MCF 10A (cell line): ENCODE data around the gene C20orf144. TPM values are rescaled to one million over a fixed set of nuclear protein-coding genes. Genes with fewer than 3 reads are reported as not detected.

ENCODE experiments used
- BruUV-seq: library from RNA; stranded (reverse); fragments of 400-500 nt; replicated peaks from 2 replicates; lab custom pipeline; 2021; lab: Mats Ljungman, UMichigan
- CTCF ChIA-PET: fragments of 300-600 bp; sonication (Branson Sonifier 250); formaldehyde crosslinking; extraction: SDS; loops from one replicate; lab custom pipeline; 2021; ENCODE audit warnings: antibody characterized with exemption, inconsistent platforms; lab: Yijun Ruan, JAX
- POLR2A ChIA-PET: fragments of 300-600, 350-650 bp; sonication (Branson Sonifier 250); formaldehyde crosslinking; extraction: SDS; loops from one replicate; lab custom pipeline; 2020; ENCODE audit warnings: antibody characterized with exemption, inconsistent platforms; lab: Yijun Ruan, JAX
- DNase-seq: peaks from one replicate; pipeline ENCODE4 v3.0.0-alpha.2; 2018; ENCODE audit not compliant: unreplicated experiment
- H3K27ac Mint-ChIP-seq: one replicate; pipeline ENCODE4 v1.8.0; 2022; ENCODE audit warnings: mild to moderate bottlenecking, low read depth, mixed read lengths; ENCODE audit not compliant: unreplicated experiment
- H3K27me3 Mint-ChIP-seq: one replicate; pipeline ENCODE4 v1.8.0; 2022; ENCODE audit warnings: mixed read lengths; ENCODE audit not compliant: insufficient read depth, unreplicated experiment
- H3K36me3 Mint-ChIP-seq: one replicate; pipeline ENCODE4 v1.8.0; 2022; ENCODE audit warnings: mild to moderate bottlenecking, moderate library complexity, mixed read lengths; ENCODE audit not compliant: insufficient read depth, unreplicated experiment
- H3K4me1 Mint-ChIP-seq: one replicate; pipeline ENCODE4 v1.8.0; 2022; ENCODE audit warnings: mixed read lengths; ENCODE audit not compliant: insufficient read depth, unreplicated experiment
- H3K4me3 Mint-ChIP-seq: one replicate; pipeline ENCODE4 v1.8.0; 2022; ENCODE audit warnings: mild to moderate bottlenecking, moderate library complexity, mixed read lengths; ENCODE audit not compliant: unreplicated experiment
- H3K9me3 Mint-ChIP-seq: one replicate; pipeline ENCODE4 v1.8.0; 2022; ENCODE audit warnings: mixed read lengths; ENCODE audit not compliant: unreplicated experiment
- intact Hi-C: fragments of 100-400 bp; cut with micrococcal nuclease; formaldehyde crosslinking; loops from 2 replicates; pipeline ENCODE4 v1.14.1; 2022
- total RNA-seq: library from RNA; stranded (reverse); gene quantifications from 2 replicates; pipeline ENCODE4 v1.2.3, GENCODE V29; 2022
- TF ChIP-seq, protein P1 (sequence below): fragments of 200-600 bp; IDR thresholded peaks from one replicate; pipeline ENCODE4 v1.8.0; 2022; ENCODE audit warnings: antibody characterized with exemption, mild to moderate bottlenecking; ENCODE audit not compliant: unreplicated experiment

Gene C20orf144
- total RNA-seq, 1 experiment from 2014 or later: 0.21 TPM

DNA sequence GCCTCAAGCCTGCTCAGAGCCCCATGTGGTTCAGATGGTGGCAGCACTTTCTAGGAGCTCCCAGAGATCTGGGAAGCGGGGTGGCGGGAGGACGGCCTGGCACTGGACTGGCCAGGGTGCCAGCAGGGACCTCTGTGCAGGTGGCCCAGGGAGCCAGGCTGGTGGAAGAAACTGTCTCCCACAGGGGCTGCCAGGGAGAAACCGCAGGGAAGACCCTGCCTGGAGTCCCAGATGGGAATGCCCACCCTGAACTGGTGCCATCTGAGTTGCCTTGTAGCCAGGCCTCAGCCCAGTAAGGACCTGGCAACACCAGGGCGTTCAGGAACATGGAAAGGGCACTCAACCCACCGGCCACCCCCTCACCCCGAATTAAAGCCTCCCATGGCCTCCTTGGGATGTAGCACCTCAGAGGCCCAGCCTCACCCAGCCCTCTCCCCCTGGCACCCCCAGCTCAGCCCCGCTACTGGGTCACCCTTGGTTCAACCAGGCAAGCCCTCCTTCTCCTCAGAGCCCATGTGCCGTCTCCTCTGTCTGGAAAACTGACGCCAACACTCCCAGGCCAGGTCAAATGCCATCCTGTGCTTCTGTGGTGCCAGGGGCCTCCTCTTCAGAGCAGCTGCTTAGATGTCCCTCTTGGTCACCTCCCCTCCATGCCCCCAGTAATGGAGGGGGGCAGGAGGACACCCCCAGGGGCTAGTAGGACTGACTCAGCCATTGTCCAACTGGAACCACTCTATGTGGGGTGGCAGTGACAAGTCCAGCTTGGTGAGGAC is 5.9 kb upstream of the C20orf144 start:
- DNase-seq: no peak
- Mint-ChIP-seq H3K4me1 (no peaks in the 10 kb centered on the region), H3K27me3 (no peaks in the 10 kb centered on the region), H3K27ac (no peak overlapping the region), H3K4me3 (no peak overlapping the region), H3K9me3 (no peaks in the 10 kb centered on the region), H3K36me3 (peaks cover 14% of the 10 kb centered on the region)
- ChIA-PET POLR2A (interaction anchor here (0.7 to 1.3 kb wide), 3 partner anchors 9 to 12 kb away, joined by 3 read pairs; no protein-coding TSS in a partner anchor), CTCF (interaction anchor here (0.6 to 3.4 kb wide), 2 partner anchors 199 to 1536 kb away, joined by 3 to 15 read pairs; no protein-coding TSS in a partner anchor)
- BruUV-seq: no TSS peak
- TF ChIP-seq, protein P1, sequence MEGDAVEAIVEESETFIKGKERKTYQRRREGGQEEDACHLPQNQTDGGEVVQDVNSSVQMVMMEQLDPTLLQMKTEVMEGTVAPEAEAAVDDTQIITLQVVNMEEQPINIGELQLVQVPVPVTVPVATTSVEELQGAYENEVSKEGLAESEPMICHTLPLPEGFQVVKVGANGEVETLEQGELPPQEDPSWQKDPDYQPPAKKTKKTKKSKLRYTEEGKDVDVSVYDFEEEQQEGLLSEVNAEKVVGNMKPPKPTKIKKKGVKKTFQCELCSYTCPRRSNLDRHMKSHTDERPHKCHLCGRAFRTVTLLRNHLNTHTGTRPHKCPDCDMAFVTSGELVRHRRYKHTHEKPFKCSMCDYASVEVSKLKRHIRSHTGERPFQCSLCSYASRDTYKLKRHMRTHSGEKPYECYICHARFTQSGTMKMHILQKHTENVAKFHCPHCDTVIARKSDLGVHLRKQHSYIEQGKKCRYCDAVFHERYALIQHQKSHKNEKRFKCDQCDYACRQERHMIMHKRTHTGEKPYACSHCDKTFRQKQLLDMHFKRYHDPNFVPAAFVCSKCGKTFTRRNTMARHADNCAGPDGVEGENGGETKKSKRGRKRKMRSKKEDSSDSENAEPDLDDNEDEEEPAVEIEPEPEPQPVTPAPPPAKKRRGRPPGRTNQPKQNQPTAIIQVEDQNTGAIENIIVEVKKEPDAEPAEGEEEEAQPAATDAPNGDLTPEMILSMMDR: no peak
- intact Hi-C loops: no loop called here

DNA sequence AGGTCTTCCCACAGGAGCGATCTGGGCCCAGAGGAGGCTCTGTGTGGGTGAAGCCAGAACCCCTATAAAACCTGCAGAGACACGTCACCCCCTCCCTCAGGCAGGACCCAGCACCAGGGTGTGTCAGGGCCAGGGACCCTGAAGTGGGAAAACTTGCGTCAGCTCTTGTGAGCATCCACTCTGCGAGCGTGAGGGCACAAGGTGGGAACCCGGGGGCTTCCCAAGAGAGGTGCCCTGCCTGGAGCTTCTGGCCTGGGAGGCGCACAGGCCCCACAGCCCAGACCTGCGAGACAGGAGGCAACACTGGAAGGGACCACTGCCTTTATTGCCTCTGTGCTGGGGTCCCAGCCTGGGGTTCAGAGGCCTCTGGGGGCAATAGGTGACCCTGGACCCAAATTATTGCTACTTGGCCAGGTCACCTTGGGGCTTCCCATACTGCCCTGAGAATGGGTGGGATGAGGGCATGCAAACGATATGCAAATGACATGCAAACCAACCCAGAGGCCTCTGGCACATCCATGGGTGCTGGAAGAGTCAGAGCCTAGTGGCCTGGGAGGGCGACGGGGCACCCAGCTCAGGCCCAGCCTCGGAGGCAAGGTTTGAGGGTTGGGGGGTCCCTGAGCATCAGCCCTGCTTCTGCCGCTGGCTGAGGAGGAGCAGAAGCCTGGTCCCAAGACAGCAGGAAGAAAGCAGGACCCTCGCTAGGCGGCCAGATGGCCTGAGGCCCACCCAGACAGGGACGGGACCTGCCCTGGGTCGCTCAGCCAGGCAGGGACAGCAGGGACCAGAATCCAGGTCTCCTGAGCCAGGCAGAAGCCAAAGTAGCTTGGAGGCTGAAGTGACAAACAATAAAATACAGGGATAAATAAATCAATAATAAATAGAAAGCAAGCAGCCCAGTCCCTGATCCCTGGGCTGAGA is 5.1 kb upstream of the C20orf144 start:
- no peak for DNase-seq
- intact Hi-C loops: no loop called here
- no peaks in the 10 kb centered on the region for H3K4me1 Mint-ChIP-seq
- no peaks in the 10 kb centered on the region for H3K9me3 Mint-ChIP-seq
- no peaks in the 10 kb centered on the region for H3K27me3 Mint-ChIP-seq
- ChIA-PET POLR2A (interaction anchor here (0.7 to 1.3 kb wide), 3 partner anchors 9 to 12 kb away, joined by 3 read pairs; no protein-coding TSS in a partner anchor), CTCF (no interaction called here)
- peaks cover 14% of the 10 kb centered on the region for H3K36me3 Mint-ChIP-seq
- TF ChIP-seq, protein P1: no peak
- no TSS peak for BruUV-seq
- H3K27ac Mint-ChIP-seq: no peak overlapping the region
- no peak overlapping the region for H3K4me3 Mint-ChIP-seq

DNA sequence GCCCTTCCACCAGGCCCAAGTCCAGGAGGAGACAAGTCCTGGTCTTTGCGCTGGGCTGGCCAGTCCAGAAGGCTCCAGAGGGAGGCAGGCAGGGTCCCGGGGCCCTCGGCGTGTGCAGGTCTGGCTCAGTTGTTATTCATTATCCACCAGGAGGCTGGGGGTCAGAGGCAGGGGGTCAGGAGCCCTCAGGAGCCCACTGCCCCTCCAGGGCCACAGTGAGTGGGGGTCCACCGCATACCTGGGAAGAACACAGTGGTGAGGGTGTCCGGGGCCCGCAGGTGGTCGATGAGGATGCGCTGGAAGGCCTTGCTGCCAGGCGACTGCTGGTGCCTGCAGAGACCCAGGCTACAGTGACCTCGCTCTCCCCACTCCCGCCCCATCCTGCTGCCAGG is 4.4 kb upstream of the C20orf144 start:
- ChIA-PET POLR2A (no interaction called here), CTCF (no interaction called here)
- H3K36me3 Mint-ChIP-seq: peaks cover 14% of the 10 kb centered on the region
- TF ChIP-seq, protein P1: no peak
- H3K9me3 Mint-ChIP-seq: no peaks in the 10 kb centered on the region
- H3K27me3 Mint-ChIP-seq: no peaks in the 10 kb centered on the region
- no peaks in the 10 kb centered on the region for H3K4me1 Mint-ChIP-seq
- H3K4me3 Mint-ChIP-seq: no peak overlapping the region
- no peak overlapping the region for H3K27ac Mint-ChIP-seq
- intact Hi-C loops: no loop called here
- DNase-seq: no peak
- BruUV-seq: no TSS peak

DNA sequence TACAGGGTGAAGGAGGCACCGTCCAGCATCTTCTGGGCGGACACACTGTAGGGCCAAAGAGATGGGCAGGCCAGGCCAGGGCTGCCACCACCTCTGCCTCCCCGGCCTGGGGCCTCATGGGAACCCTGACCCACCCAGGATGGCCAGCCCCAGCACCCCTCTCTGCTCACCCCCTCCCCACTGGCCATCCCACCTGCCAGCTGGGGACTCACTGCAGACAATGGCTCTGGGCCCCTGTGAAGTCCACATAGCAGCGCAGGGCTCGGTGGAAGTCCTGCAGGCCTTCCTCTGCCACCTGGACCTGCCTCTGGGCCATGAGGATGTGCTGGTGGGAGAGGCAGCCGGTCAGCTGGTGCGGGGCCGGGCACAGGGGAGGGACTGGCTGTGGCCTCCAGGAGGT is 3.6 kb upstream of the C20orf144 start:
- H3K4me1 Mint-ChIP-seq: no peaks in the 10 kb centered on the region
- intact Hi-C loops: no loop called here
- DNase-seq: no peak
- H3K27me3 Mint-ChIP-seq: no peaks in the 10 kb centered on the region
- ChIA-PET CTCF (no interaction called here), POLR2A (no interaction called here)
- H3K27ac Mint-ChIP-seq: no peak overlapping the region
- H3K4me3 Mint-ChIP-seq: no peak overlapping the region
- no peaks in the 10 kb centered on the region for H3K9me3 Mint-ChIP-seq
- peaks cover 14% of the 10 kb centered on the region for H3K36me3 Mint-ChIP-seq
- no TSS peak for BruUV-seq
- TF ChIP-seq, protein P1: no peak
